ENCODE measurements around the gene SFTPD.

DNA sequence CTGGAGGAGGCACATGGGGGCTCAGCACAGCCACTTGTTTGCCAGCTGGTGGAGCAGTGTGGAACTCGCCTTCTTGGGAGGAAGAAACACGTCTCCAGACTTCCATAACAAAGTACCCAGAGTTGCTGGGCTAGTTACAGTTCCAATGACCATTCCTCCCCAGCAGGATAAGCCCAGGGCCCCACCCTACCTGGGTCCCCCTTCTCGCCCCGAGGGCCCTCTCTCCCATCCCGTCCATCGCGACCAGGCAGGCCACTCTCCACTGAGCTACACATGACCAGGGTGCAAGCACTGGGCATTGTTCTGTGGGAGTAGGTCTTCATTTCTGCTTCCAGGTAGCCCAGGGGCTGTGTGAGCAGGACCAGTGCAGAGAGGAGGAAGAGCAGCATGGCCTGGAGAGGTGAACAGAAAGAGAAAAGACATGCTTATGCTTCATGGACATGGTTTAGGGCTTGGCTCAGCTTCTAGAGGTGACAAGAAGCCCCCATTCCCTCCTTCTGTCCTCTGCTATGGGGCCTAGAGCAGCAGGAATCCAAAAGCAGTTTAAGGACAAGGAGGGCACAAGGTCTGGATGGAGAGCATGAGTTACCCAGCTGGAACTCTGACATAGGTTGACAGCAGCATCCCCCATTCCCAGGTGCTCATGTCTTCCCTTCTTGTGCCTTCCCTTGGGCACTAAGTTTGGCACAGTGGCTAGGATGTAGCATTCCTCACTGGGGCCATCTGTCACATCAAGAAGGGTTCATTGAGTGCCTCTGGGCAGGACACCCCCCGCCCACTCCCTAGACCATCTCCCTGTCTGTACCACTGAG, 2.4 kb downstream of the SFTPD start:
- TF ChIP-seq CTCF (IDR thresholded peaks at IDR 0.05; ENCODE audit: insufficient read depth, low read length, poor library complexity, severe bottlenecking) (no peak), EZH2phosphoT487 (conservative IDR thresholded peaks at IDR 0.05; ENCODE audit: low read length) (no peak)
